CMK (cell line): ENCODE data around the gene BUB1.
A peak's percentile ranks its signal among the peaks of the same experiment; 100 is the strongest.
"Not testable (repeated sequence)": the region's sequence is repeated elsewhere in the genome, so short reads cannot be mapped to it uniquely, and the experiment has no call there.

Experiments used
- DNase-seq: peaks from one replicate; pipeline ENCODE4 v3.0.0-alpha.2; 2010; ENCODE audit warnings: low read depth

Gene BUB1

GRCh38 chr2:110690083-110690965, 12.5 kb upstream of the BUB1 start:
- no peak for DNase-seq

GRCh38 chr2:110688594-110689091, 10.8 kb upstream of the BUB1 start:
- no peak for DNase-seq

- DNase-seq, result not testable (repeated sequence)
These were observed 10.1 kb upstream of the BUB1 start for GRCh38 chr2:110687775-110688484.

GRCh38 chr2:110682872-110683271, 5.0 kb upstream of the BUB1 start:
- no peak for DNase-seq

- no peak for DNase-seq
These were observed 4.4 kb upstream of the BUB1 start for GRCh38 chr2:110682267-110682666.

GRCh38 chr2:110680709-110681108, 2.8 kb upstream of the BUB1 start:
- DNase-seq, result no peak

- no peak for DNase-seq
These were observed 2.0 kb upstream of the BUB1 start for GRCh38 chr2:110679865-110680264.

- peak; percentile 42 for DNase-seq
These were observed 1.5 kb upstream of the BUB1 start for GRCh38 chr2:110679337-110679707.

GRCh38 chr2:110678457-110679336, 834 bp upstream of the BUB1 start:
- DNase-seq, result no peak

- DNase-seq, result no peak
These were observed 783 bp downstream of the BUB1 start for GRCh38 chr2:110677080-110677479.

GRCh38 chr2:110675679-110676078, 2.2 kb downstream of the BUB1 start:
- DNase-seq, result no peak

GRCh38 chr2:110674620-110675555, 3.0 kb downstream of the BUB1 start:
- no peak for DNase-seq

GRCh38 chr2:110673201-110673600, 4.7 kb downstream of the BUB1 start:
- DNase-seq, result no peak

GRCh38 chr2:110670826-110671225, 7.0 kb downstream of the BUB1 start:
- no peak for DNase-seq

- no peak for DNase-seq
These were observed 8.8 kb downstream of the BUB1 start for GRCh38 chr2:110669079-110669478.

- no peak for DNase-seq
These were observed 10.8 kb downstream of the BUB1 start for GRCh38 chr2:110667071-110667470.

GRCh38 chr2:110664135-110664534, 13.7 kb downstream of the BUB1 start:
- no peak for DNase-seq

GRCh38 chr2:110662560-110662959, 15.3 kb downstream of the BUB1 start:
- DNase-seq, result no peak

GRCh38 chr2:110660558-110660957, 17.3 kb downstream of the BUB1 start:
- DNase-seq, result no peak

- no peak for DNase-seq
These were observed 18.6 kb downstream of the BUB1 start for GRCh38 chr2:110659248-110659647.

- no peak for DNase-seq
These were observed 20.0 kb downstream of the BUB1 start for GRCh38 chr2:110657724-110658305.
